Smooth muscle cell (in vitro differentiated cells): ENCODE measurements around the gene SLX4IP. TPM values are rescaled to one million over a fixed set of nuclear protein-coding genes. Genes with fewer than 3 reads are reported as not detected.

ENCODE experiments used
- DNase-seq: peaks from one replicate; lab custom pipeline; 2025; ENCODE audit not compliant: unreplicated experiment; lab: John Stamatoyannopoulos, UW
- H2AFZ ChIP-seq: fragments of 200-600 bp; sonication (generic); 2 replicates; pipeline ENCODE4 v1.6.0; 2016; ENCODE audit warnings: antibody characterized with exemption, low read depth, mild to moderate bottlenecking
- H3F3A ChIP-seq: fragments of 200-600 bp; sonication (generic); 2 replicates; pipeline ENCODE4 v1.6.0; 2017; ENCODE audit warnings: antibody characterized with exemption, low read depth
- H3K27ac ChIP-seq: fragments of 200-600 bp; sonication (generic); 2 replicates; pipeline ENCODE4 v1.5.1; 2016; ENCODE audit warnings: low read depth, mild to moderate bottlenecking
- H3K27me3 ChIP-seq: fragments of 200-600 bp; sonication (generic); 2 replicates; pipeline ENCODE4 v1.6.1; 2016; ENCODE audit warnings: low read depth, mild to moderate bottlenecking
- H3K36me3 ChIP-seq: fragments of 200-600 bp; sonication (generic); 2 replicates; pipeline ENCODE4 v1.5.1; 2016; ENCODE audit warnings: low read depth
- H3K4me1 ChIP-seq: fragments of 200-600 bp; sonication (generic); 2 replicates; pipeline ENCODE4 v1.5.1; 2016; ENCODE audit warnings: low read depth
- H3K4me2 ChIP-seq: fragments of 200-600 bp; sonication (generic); 2 replicates; pipeline ENCODE4 v1.6.0; 2016; ENCODE audit warnings: mild to moderate bottlenecking
- H3K4me3 ChIP-seq: fragments of 200-600 bp; sonication (generic); 2 replicates; pipeline ENCODE4 v1.5.1; 2016; ENCODE audit warnings: mild to moderate bottlenecking
- H3K79me2 ChIP-seq: fragments of 200-600 bp; sonication (generic); 2 replicates; pipeline ENCODE4 v1.6.0; 2016; ENCODE audit warnings: low read depth, mild to moderate bottlenecking
- H3K9ac ChIP-seq: fragments of 200-600 bp; sonication (generic); 2 replicates; pipeline ENCODE4 v1.6.0; 2016; ENCODE audit warnings: low read depth
- H3K9me3 ChIP-seq: fragments of 200-600 bp; sonication (generic); replicated peaks from 2 replicates; pipeline ENCODE4 v1.5.1; 2016; ENCODE audit warnings: low read depth
- H4K20me1 ChIP-seq: fragments of 200-600 bp; sonication (generic); 2 replicates; pipeline ENCODE4 v1.6.0; 2016; ENCODE audit warnings: low read depth
- WGBS: methylation state at CpG from one replicate; pipeline ENCODE4 v1.1.7; 2016; ENCODE audit warnings: low lambda C conversion rate; 5-methylcytosine and 5-hydroxymethylcytosine counted together
- polyA plus RNA-seq: library from polyadenylated mRNA; unstranded; fragments of >200 nt; fragmentation: Nextera tagmentation; extraction: Ambion mirVana; gene quantifications from 2 replicates; pipeline ENCODE4 v1.2.1, GENCODE V29; 2016
- total RNA-seq: library from RNA; depleted of rRNA; stranded (reverse); fragments of >200 nt; gene quantifications from 2 replicates; pipeline ENCODE4 v1.2.3, GENCODE V29; 2014
- TF ChIP-seq, protein P1 (sequence below): fragments of 200-600 bp; sonication (generic); IDR thresholded peaks from 2 replicates; pipeline ENCODE4 v1.5.1; 2017; ENCODE audit warnings: borderline replicate concordance, mild to moderate bottlenecking, antibody characterized with exemption; ENCODE audit not compliant: insufficient read depth, poor library complexity, severe bottlenecking

SLX4IP gene
- total and polyA plus RNA-seq, 2 experiments from 2014 or later = 1.2 to 6.2 TPM

DNA sequence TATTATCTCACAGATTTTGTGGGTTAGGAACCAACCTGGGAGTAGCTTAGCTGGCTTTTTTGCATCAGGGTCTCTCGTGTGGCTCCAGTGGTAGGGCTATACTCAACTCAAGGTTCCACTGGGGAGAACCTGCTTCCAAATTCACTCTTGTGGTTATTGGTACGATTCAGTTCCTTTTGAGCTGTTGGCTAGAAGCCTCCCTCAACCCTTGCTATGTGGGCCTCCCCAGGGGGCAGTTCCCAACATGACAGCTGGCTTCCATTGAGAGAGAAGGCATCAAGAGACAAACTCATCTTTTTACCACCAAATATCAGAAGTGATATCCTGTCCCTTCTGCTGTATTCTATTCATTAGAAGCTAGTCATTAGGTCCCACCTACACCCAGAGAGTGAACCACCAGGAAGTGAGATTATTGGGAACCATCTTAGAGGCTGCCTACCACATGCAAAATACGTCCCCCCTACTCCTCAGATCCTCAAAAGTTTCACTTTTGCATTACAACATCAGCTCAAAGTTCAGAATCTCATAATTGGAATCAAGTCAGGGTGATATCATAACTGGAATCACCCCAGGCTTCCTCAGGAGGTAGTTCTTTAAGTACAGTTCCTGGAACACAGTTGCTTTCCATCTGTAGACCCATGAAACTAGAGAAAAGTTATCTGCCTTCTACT is 32.0 kb upstream of the SLX4IP start:
- no peak overlapping the region for H3K9ac ChIP-seq
- TF ChIP-seq, protein P1, sequence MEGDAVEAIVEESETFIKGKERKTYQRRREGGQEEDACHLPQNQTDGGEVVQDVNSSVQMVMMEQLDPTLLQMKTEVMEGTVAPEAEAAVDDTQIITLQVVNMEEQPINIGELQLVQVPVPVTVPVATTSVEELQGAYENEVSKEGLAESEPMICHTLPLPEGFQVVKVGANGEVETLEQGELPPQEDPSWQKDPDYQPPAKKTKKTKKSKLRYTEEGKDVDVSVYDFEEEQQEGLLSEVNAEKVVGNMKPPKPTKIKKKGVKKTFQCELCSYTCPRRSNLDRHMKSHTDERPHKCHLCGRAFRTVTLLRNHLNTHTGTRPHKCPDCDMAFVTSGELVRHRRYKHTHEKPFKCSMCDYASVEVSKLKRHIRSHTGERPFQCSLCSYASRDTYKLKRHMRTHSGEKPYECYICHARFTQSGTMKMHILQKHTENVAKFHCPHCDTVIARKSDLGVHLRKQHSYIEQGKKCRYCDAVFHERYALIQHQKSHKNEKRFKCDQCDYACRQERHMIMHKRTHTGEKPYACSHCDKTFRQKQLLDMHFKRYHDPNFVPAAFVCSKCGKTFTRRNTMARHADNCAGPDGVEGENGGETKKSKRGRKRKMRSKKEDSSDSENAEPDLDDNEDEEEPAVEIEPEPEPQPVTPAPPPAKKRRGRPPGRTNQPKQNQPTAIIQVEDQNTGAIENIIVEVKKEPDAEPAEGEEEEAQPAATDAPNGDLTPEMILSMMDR = no peak
- WGBS = 96% methylated on average over 3 of the region's 3 CpGs
- peaks cover 8% of the 10 kb centered on the region for H3K36me3 ChIP-seq
- H3K4me1 ChIP-seq = no peaks in the 10 kb centered on the region
- H3K27me3 ChIP-seq = no peaks in the 10 kb centered on the region
- H3K4me2 ChIP-seq = no peak overlapping the region
- no peaks in the 10 kb centered on the region for H3F3A ChIP-seq
- no peak overlapping the region for H2AFZ ChIP-seq
- DNase-seq = no peak
- H3K79me2 ChIP-seq = no peaks in the 10 kb centered on the region
- no peak overlapping the region for H3K27ac ChIP-seq
- no peaks in the 10 kb centered on the region for H3K9me3 ChIP-seq
- no peaks in the 10 kb centered on the region for H4K20me1 ChIP-seq
- no peak overlapping the region for H3K4me3 ChIP-seq

GRCh38 chr20:10404023-10404628 is 31.0 kb upstream of the SLX4IP start:
- WGBS = 95% methylated on average over 2 of the region's 2 CpGs

DNA sequence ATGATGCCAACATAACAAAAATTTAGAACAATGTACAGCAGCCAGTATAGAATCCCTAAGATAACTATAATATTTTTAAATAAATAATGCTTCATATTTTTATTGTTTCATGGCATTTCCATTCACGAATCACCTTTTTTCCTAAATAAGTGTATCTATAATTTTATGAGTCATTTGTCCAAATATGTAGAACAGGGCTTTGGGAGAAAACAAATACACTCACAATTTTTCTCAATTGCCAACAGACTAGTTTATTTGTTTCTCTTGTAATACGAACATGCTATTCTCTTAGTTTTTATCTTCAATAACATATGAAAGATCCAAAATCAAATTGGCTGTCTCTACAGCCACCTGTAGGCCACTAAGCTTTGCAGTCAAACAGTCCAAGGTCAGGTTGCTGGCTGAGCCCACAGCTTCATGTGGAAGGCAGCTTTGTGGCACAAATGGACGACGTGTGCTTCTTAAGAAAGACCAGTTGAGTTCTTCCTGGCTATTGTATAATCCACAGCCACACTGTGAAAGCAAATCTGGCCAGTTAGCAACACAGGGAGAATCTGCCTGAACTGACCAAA is 30.1 kb upstream of the SLX4IP start:
- TF ChIP-seq, protein P1 = no peak
- Histone ChIP-seq H3K4me2 (no peak overlapping the region), H3K36me3 (peaks cover 8% of the 10 kb centered on the region), H3K27me3 (no peaks in the 10 kb centered on the region), H3K27ac (no peak overlapping the region), H3F3A (no peaks in the 10 kb centered on the region), H4K20me1 (no peaks in the 10 kb centered on the region), H3K9ac (no peak overlapping the region), H3K9me3 (no peaks in the 10 kb centered on the region), H3K79me2 (no peaks in the 10 kb centered on the region), H3K4me1 (no peaks in the 10 kb centered on the region), H2AFZ (no peak overlapping the region), H3K4me3 (no peak overlapping the region)
- no peak for DNase-seq
- WGBS = 93% methylated on average over 4 of the region's 4 CpGs

More at GRCh38 chr20:10404023-10404628, 31.0 kb upstream of the SLX4IP start:
- Histone ChIP-seq H3K4me3 (no peak overlapping the region), H3K27me3 (no peaks in the 10 kb centered on the region), H2AFZ (no peak overlapping the region), H3K4me2 (no peak overlapping the region), H3K4me1 (no peaks in the 10 kb centered on the region), H3K9me3 (no peaks in the 10 kb centered on the region), H4K20me1 (no peaks in the 10 kb centered on the region), H3K36me3 (peaks cover 8% of the 10 kb centered on the region), H3K9ac (no peak overlapping the region), H3F3A (no peaks in the 10 kb centered on the region), H3K27ac (no peak overlapping the region), H3K79me2 (no peaks in the 10 kb centered on the region)
- DNase-seq = no peak
- TF ChIP-seq, protein P1 = no peak
